GM15510 (cell line): Measurements from ENCODE around the gene KMO.

Source experiments
- POLR2A ChIP-seq: IDR thresholded peaks from 3 replicates; pipeline ENCODE4 v1.6.1; 2011; ENCODE audit warnings: borderline replicate concordance; ENCODE audit not compliant: insufficient read length; ENCODE audit errors: extremely low read depth

KMO gene

DNA sequence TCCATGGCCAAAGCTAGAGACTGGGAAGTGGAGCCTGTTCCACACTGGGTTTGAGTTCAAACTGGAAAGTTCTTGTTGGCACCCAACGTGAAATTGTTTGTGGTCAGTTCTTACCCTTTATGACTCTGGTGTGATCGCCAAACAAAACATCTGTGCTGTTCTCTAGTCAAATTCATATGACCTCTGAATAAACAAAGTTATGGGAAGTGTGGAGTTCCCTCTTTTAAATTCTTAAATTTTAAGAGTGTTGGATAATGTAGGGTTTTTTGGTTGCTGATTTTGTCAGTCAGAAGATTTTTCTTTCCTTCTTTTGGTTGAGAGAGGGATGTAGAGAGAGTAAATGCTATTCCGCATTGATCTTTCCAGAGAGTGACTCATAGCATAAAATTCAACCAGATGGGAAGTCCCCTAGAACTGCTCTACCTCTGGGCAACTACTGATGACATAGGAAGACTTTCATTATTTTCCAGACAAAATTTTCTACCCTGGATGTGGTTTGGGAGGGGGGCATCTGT lies 71.6 kb downstream of the KMO start:
- no peak for TF ChIP-seq POLR2A

DNA sequence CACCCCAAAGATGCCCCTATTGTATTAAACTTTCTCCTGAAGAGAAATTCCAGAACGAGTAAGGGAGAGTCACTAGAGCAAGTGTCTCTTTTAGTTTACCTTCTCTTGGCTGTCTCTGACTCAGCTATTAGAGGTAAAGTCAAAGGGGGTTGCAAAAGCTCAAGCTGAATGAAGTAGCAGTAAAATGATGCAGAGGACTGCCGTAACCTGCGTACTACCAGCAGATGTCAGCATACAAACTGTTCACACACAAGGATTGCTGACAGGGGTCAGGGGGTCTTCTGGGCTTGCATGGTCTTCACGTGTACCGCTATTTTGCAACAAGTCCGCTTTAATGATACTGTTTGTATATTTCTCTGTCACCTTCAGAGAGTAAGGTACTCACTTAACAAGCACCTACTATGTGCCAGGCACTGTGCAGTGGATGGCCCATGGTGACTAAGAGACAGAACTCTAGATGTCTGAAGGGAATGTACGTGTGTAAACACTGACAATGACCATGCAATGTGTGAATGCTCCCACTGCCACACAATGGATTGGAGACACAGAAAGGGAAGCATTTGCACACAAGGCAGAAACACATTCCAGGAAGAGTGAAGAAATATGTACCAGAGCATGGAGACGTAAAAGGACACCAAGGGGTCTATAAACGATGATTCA lies 73.1 kb downstream of the KMO start:
- TF ChIP-seq POLR2A = no peak

DNA sequence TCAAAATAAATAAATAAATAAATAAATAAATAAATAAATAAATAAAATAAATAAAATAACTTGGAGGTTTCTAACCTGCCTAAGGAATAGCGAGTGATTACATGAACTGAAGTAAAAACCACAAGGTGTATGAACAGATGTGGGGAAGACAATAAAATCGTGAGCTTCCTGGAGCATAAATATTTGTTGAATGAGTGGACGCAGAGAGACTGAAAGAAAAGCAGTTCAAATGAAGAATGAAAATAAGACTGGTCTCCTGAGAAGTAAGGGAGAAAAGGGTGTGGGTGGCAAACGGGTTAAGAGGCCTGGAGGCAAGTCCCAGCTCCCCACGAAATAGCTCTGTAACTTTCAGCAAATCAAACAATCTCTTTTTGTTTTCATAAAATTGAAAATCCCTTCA lies 74.4 kb downstream of the KMO start:
- no peak for TF ChIP-seq POLR2A

DNA sequence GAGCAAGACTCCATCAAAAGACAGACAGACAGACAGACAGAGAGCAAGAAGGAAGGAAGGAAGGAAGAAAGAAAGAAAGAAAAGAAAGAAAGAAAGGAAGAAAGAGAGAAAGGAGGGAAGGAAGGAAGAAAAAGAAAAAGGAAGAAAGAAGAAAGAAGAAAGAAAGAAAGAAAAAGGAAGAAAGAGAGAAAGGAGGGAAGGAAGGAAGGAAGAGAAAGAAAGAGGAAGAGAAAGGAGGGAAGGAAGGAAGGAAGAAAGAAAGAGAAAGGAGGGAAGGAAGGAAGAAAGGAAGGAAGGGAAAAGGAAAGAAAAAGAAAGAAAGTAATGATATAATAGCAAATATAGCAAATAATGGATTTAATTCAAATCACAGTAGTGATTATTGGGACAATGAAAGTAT lies 75.3 kb downstream of the KMO start:
- no peak for TF ChIP-seq POLR2A

DNA sequence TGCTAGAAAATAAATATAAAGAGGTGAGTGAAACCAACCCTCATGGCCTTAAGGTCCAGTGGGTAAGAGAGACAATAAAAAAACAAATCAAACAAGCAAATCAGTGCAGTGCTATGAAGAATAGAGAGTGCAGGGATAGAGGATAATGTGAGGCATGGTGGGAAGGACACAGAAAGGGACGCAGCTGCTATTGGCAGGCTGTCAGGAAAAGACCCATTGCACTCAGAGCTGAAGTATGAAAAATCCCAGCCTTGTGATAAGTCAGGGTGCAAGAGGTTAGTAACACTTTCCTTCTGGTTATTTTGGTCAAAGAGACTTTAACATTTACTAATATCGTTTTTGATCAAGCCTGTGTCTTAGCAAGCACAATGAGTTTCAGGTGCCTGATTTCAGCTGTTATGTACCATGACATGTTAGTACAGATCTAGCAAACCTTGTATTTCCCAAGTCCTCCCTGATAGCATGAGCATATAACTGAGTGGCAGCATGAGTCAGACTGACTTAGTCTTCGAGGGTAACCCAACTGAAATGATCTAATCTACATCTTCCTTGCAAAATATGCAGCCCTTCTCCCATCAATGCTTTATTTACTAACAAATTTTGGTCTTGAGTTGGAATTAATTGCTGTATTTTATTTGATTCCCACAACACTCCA lies 76.3 kb downstream of the KMO start:
- no peak for TF ChIP-seq POLR2A

DNA sequence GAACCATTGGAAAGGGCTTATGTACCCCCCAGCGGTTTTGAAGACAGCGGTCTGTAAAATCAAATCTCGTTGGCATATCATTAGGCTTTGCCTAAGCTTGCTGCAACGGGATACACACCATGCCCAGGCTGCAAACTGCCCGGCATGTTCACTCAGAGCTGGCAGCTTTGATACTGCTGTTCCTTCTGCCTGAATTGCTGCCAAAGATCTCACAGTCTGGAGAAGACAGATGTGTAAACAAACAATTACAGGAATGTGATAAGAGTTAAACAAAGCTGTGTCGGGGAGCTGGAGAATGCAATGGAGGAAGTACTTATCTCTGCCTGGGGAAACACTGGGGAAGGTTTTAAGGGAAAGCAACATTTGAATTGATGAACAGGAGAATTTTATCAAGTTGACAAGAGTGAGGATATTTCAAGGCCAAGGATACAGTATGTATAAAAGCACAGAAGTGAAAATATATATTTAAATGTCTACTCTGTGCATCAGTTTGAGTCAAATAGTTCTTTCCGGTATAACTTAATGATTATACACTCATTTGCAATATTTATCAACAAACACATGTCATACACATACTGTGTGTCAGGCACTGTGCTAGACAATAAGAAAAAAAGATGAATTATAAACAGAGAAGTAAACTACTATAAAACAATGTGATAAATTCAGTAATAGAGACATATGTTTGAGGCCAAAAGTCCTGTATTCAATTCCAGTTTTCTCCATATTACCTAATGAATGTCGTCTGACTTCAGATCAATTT lies 78.1 kb downstream of the KMO start:
- no peak for TF ChIP-seq POLR2A

DNA sequence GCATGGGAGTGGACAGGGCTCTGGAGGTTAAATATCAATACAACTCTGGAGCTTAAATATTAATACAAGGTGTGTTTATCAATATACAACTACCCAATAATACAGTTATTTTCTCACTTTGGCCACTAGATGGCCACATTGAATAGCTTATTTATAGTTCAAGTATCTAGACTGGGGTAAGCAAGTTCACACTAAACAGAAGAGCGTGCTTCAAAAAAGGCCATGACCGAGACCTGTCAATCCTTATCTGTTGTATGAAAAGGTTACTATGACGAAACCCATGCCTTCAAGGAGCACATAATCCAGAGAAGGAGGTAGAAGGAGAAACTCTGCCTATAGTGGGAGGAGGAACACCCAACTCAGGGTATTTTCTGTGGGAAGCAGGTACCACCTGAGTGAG lies 78.9 kb downstream of the KMO start:
- TF ChIP-seq POLR2A = no peak

DNA sequence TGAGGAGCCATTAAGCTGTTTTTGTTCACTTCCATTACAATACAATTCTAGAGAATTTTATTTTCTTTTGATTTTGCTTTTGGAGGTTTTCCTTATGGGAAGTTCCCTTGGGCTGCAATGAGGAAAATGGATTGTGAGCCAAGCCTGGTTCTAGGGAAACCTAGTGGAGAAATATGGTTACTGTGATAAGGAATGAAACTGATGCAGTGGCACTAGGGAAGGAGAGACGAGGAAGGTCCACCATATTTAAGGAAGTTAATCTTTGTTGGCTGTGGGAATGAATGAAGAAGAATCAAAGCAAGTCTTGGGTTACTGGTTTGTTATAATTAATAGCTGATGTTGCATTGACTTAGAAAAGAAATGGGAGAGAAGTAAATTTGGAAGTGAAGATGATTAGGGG lies 79.6 kb downstream of the KMO start:
- TF ChIP-seq POLR2A = no peak

DNA sequence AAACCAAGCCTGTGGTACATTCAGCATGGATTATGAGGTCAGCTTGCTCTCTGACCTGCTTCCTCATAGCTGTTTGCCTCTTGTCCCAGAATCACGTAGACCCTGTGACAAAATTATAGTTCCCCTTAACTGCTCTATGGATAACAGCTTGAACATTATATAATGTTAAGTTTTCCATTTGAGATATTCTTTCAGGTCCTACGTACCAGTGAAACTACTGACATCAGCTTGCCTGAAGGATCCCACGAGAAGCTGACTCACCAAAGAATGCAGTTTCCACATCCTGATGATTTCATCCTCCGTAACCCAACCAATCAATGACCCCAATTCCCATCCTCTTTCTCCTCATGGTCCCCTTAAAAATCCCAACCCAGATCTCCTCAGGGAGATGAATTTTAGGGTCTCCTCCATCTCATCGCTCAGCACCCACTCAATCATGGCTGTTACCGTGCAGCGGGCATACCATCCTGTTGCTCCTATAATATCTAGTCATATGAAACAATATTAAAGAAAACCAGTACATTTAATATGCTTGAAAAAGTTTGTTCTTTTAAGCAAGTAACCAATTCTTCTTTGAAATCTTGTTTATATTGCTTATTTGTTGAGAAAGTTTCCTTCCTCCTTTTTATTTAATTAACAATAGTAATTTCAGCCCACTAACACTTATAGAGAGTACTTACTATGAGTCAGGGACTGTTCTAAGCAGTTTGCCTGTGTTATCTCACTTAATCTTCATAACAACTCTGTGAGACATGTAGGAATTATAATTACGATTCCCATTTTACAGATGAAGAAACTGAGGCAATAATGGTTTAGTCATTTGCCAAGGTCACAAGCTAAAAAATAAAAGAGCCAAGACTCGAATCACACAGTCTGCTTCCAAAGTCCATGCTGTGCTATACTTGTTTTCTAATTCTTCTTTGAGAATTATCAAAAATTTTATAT lies 80.6 kb downstream of the KMO start:
- no peak for TF ChIP-seq POLR2A

DNA sequence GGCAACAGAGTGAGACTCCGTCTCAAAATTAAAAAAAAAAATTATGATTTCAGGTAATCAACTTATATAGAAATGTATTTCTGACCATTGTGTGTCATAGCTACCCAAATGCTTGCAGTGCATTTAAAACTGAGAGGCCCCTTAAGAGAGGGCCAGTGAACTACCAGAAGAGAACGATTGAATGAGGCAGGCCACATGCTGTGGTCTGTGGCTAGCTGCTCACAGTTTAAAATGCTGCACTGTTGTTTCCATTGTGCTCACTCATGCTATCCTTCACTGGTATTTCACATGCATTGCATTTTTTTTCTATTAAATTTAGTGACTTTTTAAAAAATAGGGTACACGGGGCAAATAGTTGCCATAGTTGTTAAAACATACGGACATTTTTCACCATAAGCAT lies 82.0 kb downstream of the KMO start:
- TF ChIP-seq POLR2A = no peak

DNA sequence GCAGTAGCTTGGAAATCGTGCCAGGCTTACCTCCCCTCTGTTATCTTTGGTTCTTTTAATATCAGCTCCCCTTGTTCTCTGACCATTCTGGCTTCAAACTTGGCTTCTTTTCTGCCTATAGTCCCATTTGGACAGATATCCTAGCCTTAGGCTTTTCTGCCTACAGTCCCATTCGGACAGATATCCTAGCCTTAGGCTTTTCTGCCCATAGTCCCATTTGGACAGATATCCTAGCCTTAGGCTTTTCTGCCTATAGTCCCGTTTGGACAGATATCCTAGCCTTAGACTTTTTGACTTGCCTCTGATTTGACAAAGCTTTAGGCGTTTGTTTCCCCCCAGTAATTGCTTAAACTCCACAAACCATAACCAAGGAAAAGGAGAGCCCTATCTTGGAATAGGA lies 82.4 kb downstream of the KMO start:
- no peak for TF ChIP-seq POLR2A

DNA sequence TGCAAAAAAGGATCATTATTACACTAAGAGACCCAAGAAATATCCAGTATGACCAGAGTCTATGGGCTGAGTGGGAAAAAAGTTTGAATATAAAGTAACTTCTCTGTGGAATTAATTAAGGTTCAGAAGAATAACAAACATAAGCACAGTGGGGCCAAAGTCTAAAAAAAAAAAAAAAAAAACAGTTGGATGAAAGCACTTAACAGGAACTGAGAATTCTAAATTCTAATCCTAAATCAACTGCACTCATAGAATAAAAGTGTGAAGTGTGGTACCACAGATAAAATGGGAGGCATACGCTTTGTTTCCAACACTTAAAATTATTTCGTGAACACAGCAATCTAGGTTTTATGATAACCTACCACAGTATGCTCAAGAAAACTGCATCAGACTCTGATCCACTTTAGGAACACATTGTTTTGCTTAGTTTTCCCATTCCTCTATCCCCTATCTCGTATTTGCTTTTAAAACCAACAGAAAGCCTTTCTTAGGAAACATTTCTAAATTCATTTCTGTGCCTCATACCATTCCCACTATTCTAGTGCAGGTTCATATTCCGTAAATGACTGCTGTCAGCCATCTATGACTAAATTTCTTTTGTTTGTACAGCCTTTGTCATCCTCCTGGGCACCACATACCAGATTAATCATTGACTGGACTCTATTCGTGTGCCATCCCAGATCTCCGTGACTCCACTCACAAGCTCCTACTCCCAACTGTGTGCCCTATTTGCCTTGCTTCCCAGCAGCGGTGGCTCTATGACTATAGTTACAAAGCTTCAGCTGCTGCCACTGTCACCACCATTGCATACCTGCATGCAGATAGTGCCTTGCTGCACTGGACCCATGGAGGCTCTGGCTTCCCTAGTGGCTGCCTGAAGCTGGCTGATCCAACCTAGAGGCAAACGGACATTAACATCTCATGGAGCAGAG lies 83.1 kb downstream of the KMO start:
- no peak for TF ChIP-seq POLR2A

DNA sequence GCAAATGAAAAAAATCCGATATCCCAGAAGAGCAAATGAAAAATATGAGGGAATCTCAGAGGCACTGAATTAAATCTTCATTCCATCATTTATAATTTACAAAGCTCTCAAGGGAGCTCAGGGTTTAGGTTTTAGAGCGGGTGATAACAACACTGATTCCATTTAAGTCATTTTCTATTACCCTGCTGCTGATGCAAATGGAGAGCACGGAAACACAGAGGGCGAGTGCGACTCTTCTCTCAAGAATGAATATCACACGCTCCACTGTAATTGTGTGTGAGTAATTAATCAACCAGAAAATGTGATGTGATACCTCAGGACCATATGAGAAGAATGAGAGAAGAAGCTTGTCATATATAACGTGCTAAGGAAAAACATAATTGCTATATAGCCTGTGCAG lies 85.2 kb downstream of the KMO start:
- TF ChIP-seq POLR2A = no peak
